Ovary (tissue), 9 donors: Measurements from ENCODE around the gene RNF152. TPM values are rescaled to one million over a fixed set of nuclear protein-coding genes. Genes with fewer than 3 reads are reported as not detected.

Source experiments
- DNase-seq, 5 donors: peaks; one replicate each; pipeline ENCODE4 v3.0.0-alpha.2; 2019 to 2020
- H3K27ac ChIP-seq, 2 donors: fragments of 200-600 bp; one replicate each; pipeline versions ENCODE4 v1.5.1 to v1.8.0; 2019 to 2022
- H3K27me3 ChIP-seq: fragments of 200-600 bp; one replicate; pipeline ENCODE4 v1.8.0; 2022
- H3K36me3 ChIP-seq: fragments of 200-600 bp; sonication (generic); one replicate; pipeline ENCODE4 v1.5.1; 2019
- H3K4me1 ChIP-seq: one replicate; pipeline ENCODE4 v1.8.1; 2013; ENCODE audit warnings: mild to moderate bottlenecking, moderate library complexity; ENCODE audit not compliant: insufficient read depth
- H3K4me3 ChIP-seq: fragments of 200-600 bp; sonication (generic); one replicate; pipeline ENCODE4 v1.5.1; 2017
- H3K9me3 ChIP-seq, 2 donors: fragments of 200-600 bp in 1 of 2; sonication (generic) in 1 of 2; one replicate each; pipeline versions ENCODE4 v1.5.1 to v1.8.1; 2013 to 2019; ENCODE audit warnings: mild to moderate bottlenecking in 1 of 2, moderate library complexity in 1 of 2
- CTCF ChIP-seq, 3 donors: fragments of 450-650 bp in 2 of 3; fragments of 200-600 bp in 1 of 3; IDR thresholded peaks; one replicate each; pipeline versions ENCODE4 v1.5.1 to v1.8.0; 2016 to 2022; ENCODE audit warnings: antibody characterized with exemption in 3 of 3, mild to moderate bottlenecking in 1 of 3
- EP300 ChIP-seq: sonication (generic); formaldehyde crosslinking; IDR thresholded peaks from one replicate; pipeline ENCODE4 v1.6.1; 2017; ENCODE audit warnings: antibody characterized with exemption
- POLR2A ChIP-seq: fragments of 450-650 bp; IDR thresholded peaks from one replicate; pipeline ENCODE4 v1.6.1; 2017; ENCODE audit warnings: antibody characterized with exemption, mild to moderate bottlenecking, moderate library complexity
- WGBS, 3 donors: extraction: QIAGEN DNeasy Blood & Tissue Kit in 1 of 3; methylation state at CpG; one replicate each; pipeline versions ENCODE4 v1.1.5 to v1.1.7; 2013 to 2017; 5-methylcytosine and 5-hydroxymethylcytosine counted together
- intact Hi-C, 4 donors: fragments of 100-400 bp; cut with DNase I; formaldehyde crosslinking; loops; one replicate each; pipeline versions ENCODE4 v1.11.0 to v1.15.1; 2022 to 2023
- polyA plus RNA-seq, 2 donors: library from polyadenylated mRNA; stranded (reverse); fragments of 200-250 nt in 1 of 2; fragments of 350-450 nt in 1 of 2; fragmentation: Illumina TruSeq in 1 of 2; extraction: RNeasy Lipid Tissue Mini Kit (QIAGEN cat#74804) in 1 of 2; gene quantifications; one replicate each; pipeline ENCODE4 v1.2.3, GENCODE V29; 2013 to 2014
- total RNA-seq, 7 donors: library from RNA; depleted of rRNA in 2 of 7; stranded (reverse); fragments of >200 nt in 2 of 7; fragmentation: NEBNext Ultra II Directional in 3 of 7; extraction: Animal tissue kit (Norgen Biotek cat#: 25700) in 3 of 7; gene quantifications; one replicate each; pipeline versions ENCODE4 v1.1.0 to v1.2.4, GENCODE V29; 2016 to 2023
- donor health status: DM: no; HTN: no; CAD: no; lungs with moderate emphysema.
- donor health status: DM: no; HTN: no; CAD: no.
- donor health status: Bipolar disorder and iron deficiency.
- donor health status: DM: yes; HTN: yes; CAD: no.
- donor health status: DM: no; HTN: no; CAD: no.
- donor health status: DM: yes; HTN: yes; CAD: no.

The RNF152 gene
- total and polyA plus RNA-seq, 9 donors = 2.6 to 31.6 (median 7.2) TPM

- WGBS, 3 donors = 83 to 87% (median 83%) methylated on average over 3 of the region's 3 CpGs
- TF ChIP-seq CTCF (IDR thresholded peaks at IDR 0.05) (no peak), EP300 (no peak), POLR2A (no peak)
- no peaks in the 10 kb centered on the region for H3K36me3 ChIP-seq
- H3K4me3 ChIP-seq = no peak overlapping the region
- no peak overlapping the region for H3K27ac ChIP-seq
- intact Hi-C loops = no loop called here
- H3K9me3 ChIP-seq = no peaks in the 10 kb centered on the region
- no peaks in the 10 kb centered on the region for H3K27me3 ChIP-seq
- no peak for DNase-seq
- peaks cover 2% of the 10 kb centered on the region for H3K4me1 ChIP-seq
These were observed 65.2 kb downstream of the RNF152 start for GRCh38 chr18:61827591-61827990.

- H3K4me1 ChIP-seq = no peaks in the 10 kb centered on the region
- H3K4me3 ChIP-seq = no peak overlapping the region
- no peak for DNase-seq
- H3K36me3 ChIP-seq = no peaks in the 10 kb centered on the region
- H3K27ac ChIP-seq = no peak overlapping the region
- intact Hi-C loops = no loop called here
- no peaks in the 10 kb centered on the region for H3K9me3 ChIP-seq
- no peaks in the 10 kb centered on the region for H3K27me3 ChIP-seq
- no peak for TF ChIP-seq POLR2A
- no peak for TF ChIP-seq CTCF (IDR thresholded peaks at IDR 0.05)
These were observed 67.4 kb downstream of the RNF152 start for GRCh38 chr18:61825386-61825785.

GRCh38 chr18:61824733-61825363 lies 68.0 kb downstream of the RNF152 start:
- Histone ChIP-seq H3K27me3 (no peaks in the 10 kb centered on the region), H3K4me1 (no peaks in the 10 kb centered on the region), H3K9me3 (no peaks in the 10 kb centered on the region), H3K27ac (no peak overlapping the region), H3K4me3 (no peak overlapping the region), H3K36me3 (no peaks in the 10 kb centered on the region)
- 84 to 89% (median 86%) methylated on average over 3 of the region's 3 CpGs for WGBS, 3 donors
- intact Hi-C loops = no loop called here
- no peak for DNase-seq
- TF ChIP-seq CTCF (IDR thresholded peaks at IDR 0.05) (no peak), POLR2A (no peak), EP300 (no peak)

GRCh38 chr18:61823595-61823994 lies 69.2 kb downstream of the RNF152 start:
- 87 to 97% (median 91%) methylated on average over 3 of the region's 3 CpGs for WGBS, 3 donors

More at GRCh38 chr18:61823595-61823994, 69.2 kb downstream of the RNF152 start:
- Histone ChIP-seq H3K27ac (no peak overlapping the region), H3K36me3 (no peaks in the 10 kb centered on the region), H3K4me3 (no peak overlapping the region), H3K27me3 (no peaks in the 10 kb centered on the region), H3K9me3 (no peaks in the 10 kb centered on the region), H3K4me1 (no peaks in the 10 kb centered on the region)
- TF ChIP-seq CTCF (IDR thresholded peaks at IDR 0.05) (no peak), EP300 (no peak), POLR2A (no peak)
- no peak for DNase-seq
- intact Hi-C loops = no loop called here
